Mucosa of descending colon (tissue), 3 donors: ENCODE results near the gene MRPL41. TPM values are rescaled to one million over a fixed set of nuclear protein-coding genes. Genes with fewer than 3 reads are reported as not detected.

Experiments
- ATAC-seq: fragments of 200-7000 bp; cut with Tn5 transposase; one replicate; pipeline ENCODE4 v1.9.1; 2020; ENCODE audit warnings: mild to moderate bottlenecking, moderate library complexity
- DNase-seq, 3 donors: peaks; one replicate each; pipeline ENCODE4 v3.0.0-alpha.2; 2020
- H3K36me3 ChIP-seq: fragments of 200-600 bp; one replicate; pipeline ENCODE4 v1.8.0; 2021; ENCODE audit warnings: low read depth, mild to moderate bottlenecking
- H3K4me1 ChIP-seq: fragments of 200-600 bp; one replicate; pipeline ENCODE4 v1.8.0; 2021; ENCODE audit warnings: low read depth, mild to moderate bottlenecking
- H3K4me3 ChIP-seq: fragments of 200-600 bp; one replicate; pipeline ENCODE4 v1.8.0; 2021; ENCODE audit warnings: mild to moderate bottlenecking
- H3K9me3 ChIP-seq: fragments of 200-600 bp; one replicate; pipeline ENCODE4 v1.8.0; 2021; ENCODE audit warnings: mild to moderate bottlenecking
- intact Hi-C, 2 donors: fragments of 100-400 bp; cut with DNase I in 1 of 2; cut with micrococcal nuclease in 1 of 2; formaldehyde crosslinking; loops; one replicate each; pipeline versions ENCODE4 v1.11.0 to v1.11.1; 2022; cut with DNase I, micrococcal nuclease
- total RNA-seq, 3 donors: library from RNA; stranded (reverse); fragmentation: NEBNext Ultra II Directional in 2 of 3; extraction: Animal tissue kit (Norgen Biotek cat#: 25700) in 2 of 3; gene quantifications; one replicate each; pipeline versions ENCODE4 v1.2.1 to v1.2.4, GENCODE V29; 2021 to 2023
- TF ChIP-seq, protein P1 (sequence below): fragments of 200-600 bp; IDR thresholded peaks from one replicate; pipeline ENCODE4 v1.8.0; 2022; ENCODE audit warnings: antibody characterized with exemption, mild to moderate bottlenecking
- donor health status: DM: no; HTN: no; CAD: no; lungs with moderate emphysema.
- donor health status: DM: no; HTN: no; CAD: no.
- donor health status: DM: no; HTN: yes; CAD: no.

Gene MRPL41
- total RNA-seq, 3 donors from 2014 or later, result 67.1 to 93.8 (median 93.5) TPM

DNA sequence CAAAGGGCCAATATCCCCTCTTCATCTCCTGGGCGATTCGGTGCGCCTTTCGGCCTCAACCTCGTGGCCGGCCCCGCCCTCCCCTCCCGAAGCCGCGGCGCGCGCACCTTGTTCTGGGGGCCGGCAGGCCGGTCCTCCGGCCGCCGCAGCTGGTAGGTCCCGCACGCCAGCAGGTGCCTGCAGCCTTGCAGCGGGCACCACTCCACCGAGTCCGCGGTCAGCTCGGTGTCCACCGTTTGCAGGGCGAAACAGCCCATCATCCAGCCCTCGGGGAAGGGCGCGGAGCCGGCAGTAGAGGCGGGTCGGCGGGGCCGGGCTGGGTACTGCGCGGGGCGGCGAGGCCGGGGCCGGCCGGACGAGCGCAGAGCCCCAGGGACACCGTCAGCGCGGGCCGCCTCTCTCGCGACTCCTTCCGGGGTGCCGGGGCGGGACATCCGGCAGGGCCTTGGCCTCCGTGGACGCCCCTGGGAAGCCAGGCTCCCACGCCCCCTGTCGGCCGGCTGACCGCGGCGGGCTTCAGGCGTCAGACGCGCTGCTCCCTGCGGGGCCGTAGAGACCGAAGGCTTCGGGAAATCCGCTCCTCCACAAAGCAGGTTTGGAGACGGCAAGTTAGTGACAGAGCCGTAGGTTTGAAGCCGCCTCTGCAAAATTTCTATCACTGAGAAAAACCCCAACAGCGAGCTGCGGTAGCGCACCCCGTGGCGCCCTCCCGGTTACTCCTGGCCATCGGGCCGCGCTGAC, 27.0 kb downstream of the MRPL41 start, which contains the start of gene DPH7:
Gene DPH7 (minus strand): TSS at position 408 of the 741 bp plus-strand sequence. CDS start 148 bp downstream, at position 260.
- TF ChIP-seq, protein P1, sequence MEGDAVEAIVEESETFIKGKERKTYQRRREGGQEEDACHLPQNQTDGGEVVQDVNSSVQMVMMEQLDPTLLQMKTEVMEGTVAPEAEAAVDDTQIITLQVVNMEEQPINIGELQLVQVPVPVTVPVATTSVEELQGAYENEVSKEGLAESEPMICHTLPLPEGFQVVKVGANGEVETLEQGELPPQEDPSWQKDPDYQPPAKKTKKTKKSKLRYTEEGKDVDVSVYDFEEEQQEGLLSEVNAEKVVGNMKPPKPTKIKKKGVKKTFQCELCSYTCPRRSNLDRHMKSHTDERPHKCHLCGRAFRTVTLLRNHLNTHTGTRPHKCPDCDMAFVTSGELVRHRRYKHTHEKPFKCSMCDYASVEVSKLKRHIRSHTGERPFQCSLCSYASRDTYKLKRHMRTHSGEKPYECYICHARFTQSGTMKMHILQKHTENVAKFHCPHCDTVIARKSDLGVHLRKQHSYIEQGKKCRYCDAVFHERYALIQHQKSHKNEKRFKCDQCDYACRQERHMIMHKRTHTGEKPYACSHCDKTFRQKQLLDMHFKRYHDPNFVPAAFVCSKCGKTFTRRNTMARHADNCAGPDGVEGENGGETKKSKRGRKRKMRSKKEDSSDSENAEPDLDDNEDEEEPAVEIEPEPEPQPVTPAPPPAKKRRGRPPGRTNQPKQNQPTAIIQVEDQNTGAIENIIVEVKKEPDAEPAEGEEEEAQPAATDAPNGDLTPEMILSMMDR, result peak; percentile 95
- DNase-seq, result peak; percentile 97 to 99 (median 99)
- H3K36me3 ChIP-seq, result peaks cover 4% of the 10 kb centered on the region

DNA sequence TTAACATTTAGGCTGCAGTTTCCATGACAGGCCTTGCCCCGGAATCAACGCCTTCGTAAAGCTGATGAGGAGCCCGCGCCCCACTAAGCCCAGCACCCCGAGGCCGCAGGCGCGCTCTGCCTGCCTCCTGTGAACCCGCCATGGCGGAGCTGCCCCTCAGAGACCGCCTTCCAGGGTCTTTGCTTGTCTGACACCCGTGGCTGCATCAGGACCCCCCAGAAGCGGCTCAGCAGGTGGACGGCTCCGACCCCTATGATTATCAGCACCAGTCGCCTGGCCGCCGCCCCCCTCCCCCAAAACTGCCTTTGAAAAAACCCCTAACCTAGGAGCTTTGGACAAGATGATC, 27.6 kb downstream of the MRPL41 start:
- no peaks in the 10 kb centered on the region for H3K9me3 ChIP-seq
- intact Hi-C loops, result no loop called here
- H3K4me1 ChIP-seq, result peaks cover 19% of the 10 kb centered on the region
- no peak for DNase-seq
- TF ChIP-seq, protein P1, result no peak
- peaks cover 4% of the 10 kb centered on the region for H3K36me3 ChIP-seq
- no peak for ATAC-seq
- no peak overlapping the region for H3K4me3 ChIP-seq

More for the DNA sequence above, 27.0 kb downstream of the MRPL41 start, which contains the start of gene DPH7:
- intact Hi-C loops, result no loop called here
- H3K9me3 ChIP-seq, result no peaks in the 10 kb centered on the region
- peak; percentile 99 for ATAC-seq
- H3K4me1 ChIP-seq, result peaks cover 19% of the 10 kb centered on the region
- H3K4me3 ChIP-seq, result peak within 1 kb of the TSS; percentile 85

DNA sequence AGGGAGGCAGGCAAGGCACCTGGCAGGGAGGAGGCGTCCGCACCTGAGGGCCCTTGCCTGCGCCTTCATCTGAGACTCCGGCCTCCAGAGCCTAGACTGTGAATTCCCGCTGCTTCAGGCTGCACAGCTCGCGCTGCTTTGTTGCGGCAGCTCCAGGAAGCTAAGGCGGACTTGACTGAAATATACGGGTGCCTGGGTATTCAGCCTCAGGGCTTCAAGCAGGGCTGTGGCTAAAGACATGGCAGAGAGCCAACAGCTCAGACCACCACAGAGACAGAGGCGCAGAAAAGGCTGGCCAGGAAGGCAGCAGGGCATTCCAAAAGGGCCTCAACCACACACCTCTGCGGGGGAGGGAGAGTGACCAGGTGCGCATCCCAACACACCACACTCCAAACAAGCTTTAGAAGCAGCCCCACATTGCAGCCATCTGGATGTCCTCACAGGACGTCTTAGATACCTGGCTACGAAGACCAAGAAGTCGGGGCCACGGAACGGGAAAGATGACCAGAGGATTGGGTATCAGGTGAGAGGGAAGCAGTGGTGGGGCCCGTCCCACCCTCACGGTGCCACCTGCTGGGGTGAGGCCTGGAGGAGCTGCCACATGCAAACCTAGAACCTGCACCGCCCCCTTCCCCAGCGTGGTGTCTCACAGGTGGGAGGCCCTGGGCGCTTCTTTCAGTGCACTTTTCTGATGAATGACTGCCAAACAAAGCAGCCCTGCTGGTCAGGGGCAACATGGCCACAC, 28.7 kb downstream of the MRPL41 start:
- Histone ChIP-seq H3K36me3 (peaks cover 4% of the 10 kb centered on the region), H3K9me3 (no peaks in the 10 kb centered on the region), H3K4me3 (no peak overlapping the region), H3K4me1 (peaks cover 19% of the 10 kb centered on the region)
- no peak for ATAC-seq
- intact Hi-C loops, result no loop called here
- DNase-seq, result no peak
- TF ChIP-seq, protein P1, result no peak

DNA sequence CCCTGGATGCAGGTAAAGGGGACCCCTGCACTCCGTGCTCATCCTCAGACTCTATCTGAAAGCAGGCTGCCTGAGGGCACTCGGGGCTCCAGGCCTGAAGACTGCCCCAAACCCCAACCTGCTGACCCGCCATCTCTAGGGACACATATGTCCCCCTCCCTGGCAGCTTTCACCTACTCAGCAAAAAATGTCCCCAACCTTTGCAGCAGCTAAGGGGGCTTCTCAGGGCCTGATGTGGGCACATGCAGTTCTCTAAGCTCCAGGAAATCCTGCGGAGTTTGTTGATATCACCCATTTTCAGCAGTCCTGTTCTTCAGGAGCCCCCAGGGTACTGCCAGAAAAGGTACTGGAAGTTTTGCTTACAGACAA, 29.3 kb downstream of the MRPL41 start:
- peaks cover 19% of the 10 kb centered on the region for H3K4me1 ChIP-seq
- no peak overlapping the region for H3K4me3 ChIP-seq
- TF ChIP-seq, protein P1, result no peak
- intact Hi-C loops, result no loop called here
- H3K36me3 ChIP-seq, result peaks cover 4% of the 10 kb centered on the region
- DNase-seq (no peak), ATAC-seq (no peak)
- H3K9me3 ChIP-seq, result no peaks in the 10 kb centered on the region

DNA sequence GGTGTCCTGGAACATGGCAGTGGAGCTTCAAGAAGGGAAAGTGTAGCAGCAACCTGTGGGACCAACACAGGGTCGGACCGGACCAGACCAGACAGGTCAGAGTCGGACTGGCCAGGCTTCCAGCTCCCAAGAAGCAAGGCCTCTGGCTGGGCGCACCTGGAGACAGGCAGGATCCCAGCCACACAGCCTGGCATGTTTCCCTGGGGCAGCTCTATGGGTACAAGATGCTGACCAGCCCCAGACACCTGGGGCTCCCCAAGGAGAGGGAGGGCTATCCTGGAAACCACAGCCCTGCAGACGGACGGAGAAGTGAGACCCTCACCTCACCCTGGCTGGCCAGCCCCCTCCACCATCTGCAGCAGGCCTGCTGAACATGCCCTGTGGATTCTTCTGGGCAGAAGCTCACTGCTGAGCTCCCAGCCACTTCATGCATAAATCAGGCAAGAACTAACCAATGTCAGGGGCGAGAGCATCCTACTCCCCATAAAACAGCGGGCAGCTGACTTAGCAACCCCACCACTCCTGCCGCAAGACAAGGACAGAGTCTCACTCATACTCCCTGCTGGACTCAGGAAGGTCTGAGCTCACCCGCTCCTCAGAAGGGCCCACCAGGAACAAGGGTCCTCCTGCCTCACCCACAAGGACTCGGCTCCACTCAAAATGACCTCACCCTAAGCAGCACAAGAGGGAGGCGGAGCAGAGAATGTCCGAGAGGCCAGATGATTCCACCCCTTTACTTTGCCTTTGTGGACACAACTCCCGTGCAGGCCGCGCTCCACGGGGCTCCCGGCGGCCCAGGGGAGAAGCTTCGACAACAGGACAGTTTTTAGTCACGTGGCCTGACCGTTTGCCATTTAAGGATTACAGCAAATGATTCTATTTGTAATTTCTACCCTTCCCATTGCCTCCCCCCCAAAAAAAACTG, 29.9 kb downstream of the MRPL41 start:
- peaks cover 4% of the 10 kb centered on the region for H3K36me3 ChIP-seq

More for the DNA sequence above, 29.9 kb downstream of the MRPL41 start:
- TF ChIP-seq, protein P1, result no peak
- H3K4me3 ChIP-seq, result no peak overlapping the region
- ATAC-seq (no peak), DNase-seq (no peak)
- H3K9me3 ChIP-seq, result no peaks in the 10 kb centered on the region
- peaks cover 19% of the 10 kb centered on the region for H3K4me1 ChIP-seq
- intact Hi-C loops, result no loop called here
